SH-SY5Y (cell line): ENCODE results near the gene TSFM.

Experiments
- GATA2 ChIP-seq: IDR thresholded peaks from 2 replicates; pipeline ENCODE4 v1.6.1; 2011; ENCODE audit warnings: mild to moderate bottlenecking, low read depth, low read length
- GATA3 ChIP-seq: IDR thresholded peaks from 2 replicates; pipeline ENCODE4 v1.6.1; 2011; ENCODE audit warnings: low read depth, mild to moderate bottlenecking, low read length, moderate library complexity

Gene TSFM

GRCh38 chr12:57765003-57765697 is 17.4 kb upstream of the TSFM start:
- TF ChIP-seq GATA2 (no peak), GATA3 (no peak)

DNA sequence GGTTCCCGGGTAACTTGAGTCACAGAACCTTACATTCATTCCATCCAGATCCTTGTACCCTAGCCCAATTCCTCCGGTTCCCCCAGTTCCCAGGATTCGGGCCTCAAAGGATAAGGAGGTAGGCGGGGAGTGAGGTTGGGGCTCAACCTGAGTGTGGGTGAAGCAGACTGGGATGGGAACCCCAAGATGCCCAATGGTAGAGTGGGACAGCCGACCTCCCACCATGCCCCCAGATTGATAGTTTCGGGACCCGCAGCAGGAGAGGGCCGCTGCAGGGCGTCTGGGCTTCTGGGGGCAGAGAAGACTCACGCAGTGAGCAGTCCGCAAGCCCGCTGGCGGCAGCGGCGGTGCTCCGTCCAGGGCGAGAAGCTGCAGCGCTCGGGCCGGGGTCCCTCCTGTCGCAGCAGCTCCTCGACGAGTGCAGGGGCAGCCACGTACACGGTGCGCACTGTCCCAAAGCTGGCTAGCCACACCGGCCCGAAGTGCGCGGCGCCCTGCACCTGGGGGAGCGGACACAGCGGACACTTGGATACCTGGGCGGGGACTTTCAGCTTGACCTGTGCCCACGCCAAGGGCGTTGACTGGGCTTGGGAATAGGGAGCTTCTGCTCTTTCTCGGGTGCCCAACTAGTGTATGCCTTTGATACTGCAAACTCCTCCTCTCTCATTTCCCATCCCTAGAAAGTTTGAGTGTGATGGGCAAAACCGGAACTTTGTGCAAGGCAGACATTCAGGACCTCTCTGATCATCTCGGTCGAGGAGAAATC is 16.7 kb upstream of the TSFM start:
- TF ChIP-seq GATA3 (no peak), GATA2 (no peak)

DNA sequence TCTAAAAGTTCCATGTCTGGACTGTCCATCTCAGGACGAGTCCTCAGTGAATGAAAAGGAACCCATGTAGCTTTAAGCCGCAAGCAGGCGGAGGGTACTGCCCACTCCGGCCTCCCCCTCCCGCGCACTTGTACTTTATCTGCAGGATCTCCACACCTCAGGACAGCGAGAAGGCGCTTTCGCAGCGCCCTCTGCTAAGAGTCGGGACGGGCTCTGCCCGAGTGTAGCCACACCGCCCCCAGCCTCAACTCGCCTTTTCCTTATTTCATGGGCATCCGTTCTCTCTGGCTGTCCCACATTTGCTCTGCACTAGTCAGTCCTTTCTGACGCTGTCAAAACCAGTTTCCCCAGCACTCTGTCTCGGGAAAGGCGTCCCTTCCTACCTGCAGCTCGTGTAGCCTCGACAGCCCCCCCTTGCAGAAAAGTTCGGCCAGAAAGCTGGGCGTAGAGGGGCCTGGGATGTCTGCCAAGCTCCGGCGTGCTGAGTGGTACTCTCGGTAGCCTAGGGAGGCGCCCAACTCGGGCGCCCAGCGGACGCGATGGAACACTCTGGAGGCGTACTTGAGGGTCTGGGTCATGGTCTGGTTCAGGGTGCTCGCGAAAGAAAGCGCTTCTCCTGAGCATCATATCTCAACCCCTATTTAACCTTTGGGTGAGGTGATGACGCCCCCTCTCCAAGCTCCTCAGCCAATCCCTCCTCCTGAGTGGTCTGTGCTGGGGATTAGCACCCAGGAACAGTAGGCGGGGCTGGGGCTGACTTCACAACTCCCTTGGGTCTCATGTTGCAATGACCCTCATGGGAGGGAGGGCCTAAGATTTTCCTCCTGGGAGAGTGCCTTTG is 15.9 kb upstream of the TSFM start, which contains the start of gene CYP27B1:
Gene CYP27B1 (minus strand): TSS at position 615 of the 841 bp plus-strand sequence. CDS start 37 bp downstream, at position 578.
- peak; percentile 85 for TF ChIP-seq GATA2
- no peak for TF ChIP-seq GATA3

- TF ChIP-seq GATA3 (no peak), GATA2 (no peak)
Measured at GRCh38 chr12:57767305-57767698, 15.3 kb upstream of the TSFM start.

- no peak for TF ChIP-seq GATA2
- no peak for TF ChIP-seq GATA3
Measured at GRCh38 chr12:57767876-57768275, 14.7 kb upstream of the TSFM start.

GRCh38 chr12:57769594-57769993 is 13.0 kb upstream of the TSFM start:
- TF ChIP-seq GATA3 = no peak
- no peak for TF ChIP-seq GATA2

DNA sequence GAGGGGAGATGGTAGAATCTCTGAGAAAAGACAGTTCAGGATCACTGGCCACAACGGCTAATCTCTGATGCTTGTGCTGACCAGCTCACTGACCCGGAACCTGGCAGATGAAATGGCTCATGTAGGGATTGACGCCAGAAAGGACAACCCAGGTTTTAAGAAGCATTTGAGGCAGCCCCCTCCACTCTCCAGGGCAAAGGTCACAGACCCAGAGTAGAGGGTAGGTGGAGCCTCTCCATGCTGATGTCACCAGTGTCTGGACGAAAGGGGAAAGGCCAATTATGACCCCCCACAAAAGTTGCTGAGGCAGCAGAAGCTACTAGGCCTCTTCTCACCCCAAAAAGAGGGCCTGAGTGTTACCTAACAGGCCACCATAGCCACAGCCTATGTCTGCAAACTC is 11.9 kb upstream of the TSFM start:
- no peak for TF ChIP-seq GATA2
- no peak for TF ChIP-seq GATA3

- TF ChIP-seq GATA3 = no peak
- no peak for TF ChIP-seq GATA2
Measured at GRCh38 chr12:57771236-57771872, 11.2 kb upstream of the TSFM start.

- TF ChIP-seq GATA3 (no peak), GATA2 (no peak)
Measured at GRCh38 chr12:57771873-57772428, 10.6 kb upstream of the TSFM start, which contains the start of gene METTL1. Gene METTL1, minus strand, starts transcription at chr12:57772105. Its CDS starts 22 bp downstream, at chr12:57772083.

DNA sequence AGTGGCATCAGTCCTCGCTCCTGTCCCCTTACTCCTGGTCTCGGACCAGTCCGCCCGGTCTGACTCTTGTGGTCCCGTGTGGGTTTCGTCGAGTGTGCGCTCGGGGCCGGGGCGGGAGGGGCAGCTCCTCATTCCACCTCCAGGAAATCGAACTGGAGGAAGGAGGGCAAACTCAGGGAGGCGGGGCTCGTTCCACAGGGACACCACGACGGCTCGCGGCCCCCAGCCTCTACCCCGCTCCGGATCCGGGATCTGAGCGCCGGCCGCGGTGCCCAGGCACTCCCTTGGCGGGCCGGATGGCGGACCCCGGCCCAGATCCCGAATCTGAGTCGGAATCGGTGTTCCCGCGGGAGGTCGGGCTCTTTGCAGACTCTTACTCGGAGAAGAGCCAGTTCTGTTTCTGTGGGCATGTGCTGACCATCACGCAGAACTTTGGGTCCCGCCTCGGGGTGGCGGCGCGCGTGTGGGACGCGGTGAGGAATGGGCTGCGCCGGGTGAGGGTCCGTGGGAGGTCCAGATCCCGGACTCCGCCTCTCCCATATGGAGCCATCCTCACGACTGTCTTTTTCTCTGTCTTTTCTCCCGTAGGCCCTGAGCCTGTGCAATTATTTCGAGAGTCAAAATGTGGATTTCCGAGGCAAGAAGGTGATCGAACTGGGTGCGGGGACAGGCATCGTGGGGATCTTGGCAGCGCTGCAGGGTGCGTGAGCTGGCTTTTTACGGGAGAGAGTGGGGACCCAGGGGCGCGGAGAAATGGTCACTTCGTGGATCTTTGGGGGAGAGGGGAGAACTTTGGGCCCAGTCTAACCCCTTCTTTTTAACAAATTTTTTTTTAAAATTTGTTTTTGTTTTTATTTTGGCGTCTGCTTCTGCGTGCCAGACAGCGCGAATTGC is 9.9 kb upstream of the TSFM start, which contains the start of gene EEF1AKMT3:
Gene EEF1AKMT3 (plus strand): TSS at position 186 of the 894 bp plus-strand sequence. CDS start 111 bp downstream, at position 297.
- TF ChIP-seq GATA2 (no peak), GATA3 (no peak)

- TF ChIP-seq GATA2 (no peak), GATA3 (no peak)
Measured at GRCh38 chr12:57775044-57775443, 7.5 kb upstream of the TSFM start.

GRCh38 chr12:57775563-57776246 is 6.9 kb upstream of the TSFM start:
- no peak for TF ChIP-seq GATA3
- no peak for TF ChIP-seq GATA2
